AG04450 (cell line): ENCODE measurements around the gene MTRF1L. TPM values are rescaled to one million over a fixed set of nuclear protein-coding genes. Genes with fewer than 3 reads are reported as not detected.
A peak's percentile ranks its signal among the peaks of the same experiment; 100 is the strongest.
"Not testable (repeated sequence)": the region's sequence is repeated elsewhere in the genome, so short reads cannot be mapped to it uniquely, and the experiment has no call there.

Source experiments
- CTCF ChIA-PET: fragments of 300-600, 350-600 bp; formaldehyde crosslinking; extraction: SDS; loops from one replicate; lab custom pipeline; 2022; ENCODE audit warnings: antibody characterized with exemption, inconsistent platforms; lab: Charles Lee
- POLR2A ChIA-PET: fragments of 350-600 bp; formaldehyde crosslinking; extraction: SDS; loops from one replicate; lab custom pipeline; 2021; ENCODE audit warnings: antibody characterized with exemption, inconsistent platforms; lab: Yijun Ruan, JAX
- DNase-seq: peaks from one replicate; pipeline ENCODE4 v3.0.0-alpha.2; 2011; ENCODE audit warnings: low read depth, low spot score
- H3K27ac ChIP-seq: one replicate; pipeline ENCODE4 v1.5.1; 2012; ENCODE audit warnings: low read depth, low read length, control low read depth
- H3K27me3 ChIP-seq: one replicate; pipeline ENCODE4 v1.6.0; 2012; ENCODE audit warnings: low read length; ENCODE audit not compliant: control insufficient read depth, insufficient read depth
- H3K4me3 ChIP-seq: 2 replicates; pipeline ENCODE4 v1.5.1; 2011; ENCODE audit warnings: mild to moderate bottlenecking, low read depth, low read length, control low read depth
- H3K9me3 ChIP-seq: 2 replicates; pipeline ENCODE4 v1.5.1; 2012; ENCODE audit warnings: low read length; ENCODE audit not compliant: control insufficient read depth, insufficient read depth
- polyA plus RNA-seq: library from polyadenylated mRNA; depleted of rRNA; stranded (reverse); fragments of >200 nt; gene quantifications from 2 replicates; pipeline ENCODE4 v1.2.3, GENCODE V29; 2011
- TF ChIP-seq, protein P1 (sequence below): IDR thresholded peaks from 2 replicates; pipeline ENCODE4 v1.5.1; 2011; ENCODE audit warnings: low read depth, low read length, control low read depth, inconsistent platforms

Gene MTRF1L
- polyA plus RNA-seq, 1 experiment = 23.7 TPM

- DNase-seq = no peak
- ChIA-PET CTCF (interaction anchor here (1.8 to 2.9 kb wide), 2 partner anchors 12 to 19 kb away, joined by 6 to 12 read pairs; no protein-coding TSS in a partner anchor), POLR2A (no interaction called here)
- H3K27me3 ChIP-seq = no peaks in the 10 kb centered on the region
- no peaks in the 10 kb centered on the region for H3K9me3 ChIP-seq
- H3K27ac ChIP-seq = no peak overlapping the region
- TF ChIP-seq, protein P1, sequence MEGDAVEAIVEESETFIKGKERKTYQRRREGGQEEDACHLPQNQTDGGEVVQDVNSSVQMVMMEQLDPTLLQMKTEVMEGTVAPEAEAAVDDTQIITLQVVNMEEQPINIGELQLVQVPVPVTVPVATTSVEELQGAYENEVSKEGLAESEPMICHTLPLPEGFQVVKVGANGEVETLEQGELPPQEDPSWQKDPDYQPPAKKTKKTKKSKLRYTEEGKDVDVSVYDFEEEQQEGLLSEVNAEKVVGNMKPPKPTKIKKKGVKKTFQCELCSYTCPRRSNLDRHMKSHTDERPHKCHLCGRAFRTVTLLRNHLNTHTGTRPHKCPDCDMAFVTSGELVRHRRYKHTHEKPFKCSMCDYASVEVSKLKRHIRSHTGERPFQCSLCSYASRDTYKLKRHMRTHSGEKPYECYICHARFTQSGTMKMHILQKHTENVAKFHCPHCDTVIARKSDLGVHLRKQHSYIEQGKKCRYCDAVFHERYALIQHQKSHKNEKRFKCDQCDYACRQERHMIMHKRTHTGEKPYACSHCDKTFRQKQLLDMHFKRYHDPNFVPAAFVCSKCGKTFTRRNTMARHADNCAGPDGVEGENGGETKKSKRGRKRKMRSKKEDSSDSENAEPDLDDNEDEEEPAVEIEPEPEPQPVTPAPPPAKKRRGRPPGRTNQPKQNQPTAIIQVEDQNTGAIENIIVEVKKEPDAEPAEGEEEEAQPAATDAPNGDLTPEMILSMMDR = no peak
- no peak overlapping the region for H3K4me3 ChIP-seq
These were observed 10.3 kb upstream of the MTRF1L start for GRCh38 chr6:153012856-153013255.

GRCh38 chr6:153003366-153003690, 819 bp upstream of the MTRF1L start:
- Histone ChIP-seq H3K4me3 (peak overlapping the region; percentile 73), H3K27ac (peak overlapping the region; percentile 80), H3K9me3 (no peaks in the 10 kb centered on the region), H3K27me3 (no peaks in the 10 kb centered on the region)
- POLR2A ChIA-PET = no interaction called here
- TF ChIP-seq, protein P1 = no peak
- CTCF ChIA-PET = no interaction called here
- DNase-seq = no peak

GRCh38 chr6:153001767-153002612, 519 bp downstream of the MTRF1L start:
- no peaks in the 10 kb centered on the region for H3K27me3 ChIP-seq
- ChIA-PET POLR2A (no interaction called here), CTCF (interaction anchor here (0.7 kb wide), 1 partner anchor 27 kb away, joined by 5 read pairs; no protein-coding TSS in a partner anchor)
- H3K9me3 ChIP-seq = no peaks in the 10 kb centered on the region
- peak overlapping the region; percentile 49 for H3K27ac ChIP-seq
- TF ChIP-seq, protein P1 = no peak
- H3K4me3 ChIP-seq = peak overlapping the region; percentile 73
- no peak for DNase-seq

GRCh38 chr6:153000790-153001189, 1.7 kb downstream of the MTRF1L start:
- DNase-seq, H3K27me3 ChIP-seq, H3K27ac ChIP-seq, POLR2A ChIA-PET, H3K9me3 ChIP-seq: not testable (repeated sequence)
- peak overlapping the region; percentile 73 for H3K4me3 ChIP-seq
- CTCF ChIA-PET = interaction anchor here (0.7 kb wide), 1 partner anchor 952 kb away, joined by 3 read pairs; no protein-coding TSS in a partner anchor

GRCh38 chr6:153000243-153000642, 2.3 kb downstream of the MTRF1L start:
- POLR2A ChIA-PET = no interaction called here
- H3K4me3 ChIP-seq = peak overlapping the region; percentile 8; the same call in 1 of the 2 replicates
- H3K27me3 ChIP-seq = no peaks in the 10 kb centered on the region
- no peak for DNase-seq
- TF ChIP-seq, protein P1 = no peak
- CTCF ChIA-PET = no interaction called here
- no peaks in the 10 kb centered on the region for H3K9me3 ChIP-seq
- H3K27ac ChIP-seq = no peak overlapping the region

GRCh38 chr6:152999538-152999937, 3.0 kb downstream of the MTRF1L start:
- DNase-seq, H3K27me3 ChIP-seq, H3K4me3 ChIP-seq, POLR2A ChIA-PET, H3K9me3 ChIP-seq, CTCF ChIA-PET, H3K27ac ChIP-seq: not testable (repeated sequence)
